Measurements from ENCODE around the gene STEAP1. TPM values are rescaled to one million over a fixed set of nuclear protein-coding genes. Genes with fewer than 3 reads are reported as not detected.

The STEAP1 gene
- total RNA-seq, 1 experiment from 2014 or later: 4.1 TPM

DNA sequence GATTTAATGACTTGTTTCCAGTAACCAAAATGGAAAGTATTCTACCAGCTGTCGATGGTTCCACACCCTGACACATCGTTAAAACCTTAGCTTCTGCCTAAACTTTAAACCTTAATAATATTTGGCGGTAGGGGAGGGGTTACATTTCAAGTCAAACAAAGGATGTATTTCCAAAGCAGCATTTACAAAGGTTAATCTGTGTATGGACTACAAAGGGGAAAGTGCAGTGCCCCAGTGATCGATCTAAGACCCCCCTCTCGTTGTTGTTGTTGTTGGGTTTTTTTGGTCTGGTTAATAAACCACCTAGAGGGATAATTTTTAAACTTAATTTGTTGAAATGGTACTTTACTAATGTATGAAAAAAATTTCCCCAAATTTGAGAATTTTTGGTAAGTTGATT, 56.2 kb downstream of the STEAP1 start:
- Histone ChIP-seq H4K5ac (ENCODE audit: insufficient read length, low read depth, low read length) (no peak overlapping the region), H2AK5ac (ENCODE audit: insufficient read length, low read length) (no peak overlapping the region), H2BK15ac (ENCODE audit: low read depth, low read length) (no peak overlapping the region), H2BK5ac (ENCODE audit: insufficient read length, low read length) (no peak overlapping the region), H3K4me1 (ENCODE audit: insufficient read depth, low read length) (peaks cover 6% of the 10 kb centered on the region; the same call in 1 of the 2 replicates), H3K27ac (ENCODE audit: insufficient read length, low read depth, low read length) (no peak overlapping the region), H2BK120ac (ENCODE audit: low read depth, low read length, poor library complexity, severe bottlenecking) (no peak overlapping the region), H4K8ac (replicated peaks; ENCODE audit: insufficient read length, low read depth, low read length) (no peak overlapping the region), H4K20me1 (ENCODE audit: control insufficient read depth, insufficient read depth, insufficient read length) (no peaks in the 10 kb centered on the region), H3K9ac (ENCODE audit: extremely low read depth, insufficient read length, low read length) (no peak overlapping the region), H3K4ac (ENCODE audit: low read depth, low read length) (no peak overlapping the region), H3K27me3 (ENCODE audit: insufficient read depth, low read length) (no peaks in the 10 kb centered on the region), H3K56ac (ENCODE audit: insufficient read length, low read depth, low read length) (no peak overlapping the region), H3K23ac (ENCODE audit: insufficient read length, low read depth, low read length) (no peak overlapping the region), H3K9me3 (ENCODE audit: control insufficient read depth, low read depth, low read length) (no peaks in the 10 kb centered on the region), H2BK12ac (ENCODE audit: insufficient read length, low read depth, low read length) (no peak overlapping the region), H2BK20ac (ENCODE audit: low read depth, low read length, poor library complexity, severe bottlenecking) (no peak overlapping the region), H2AFZ (ENCODE audit: low read length) (no peak overlapping the region), H3T11ph (ENCODE audit: low read length) (no peak overlapping the region), H3K79me2 (ENCODE audit: insufficient read depth, low read length) (peaks cover 4% of the 10 kb centered on the region; the same call in 1 of the 2 replicates), H4K91ac (ENCODE audit: insufficient read length, low read depth, low read length) (no peak overlapping the region), H3K79me1 (ENCODE audit: insufficient read depth, low read depth, low read length, poor library complexity, severe bottlenecking) (no peaks in the 10 kb centered on the region), H3K14ac (ENCODE audit: insufficient read depth, low read length) (no peak overlapping the region), H3K23me2 (ENCODE audit: insufficient read length, low read depth, low read length, poor library complexity, severe bottlenecking) (peaks cover 13% of the 10 kb centered on the region), H3K4me2 (ENCODE audit: insufficient read depth, insufficient read length, low read length) (peak overlapping the region; percentile 92), H3K18ac (ENCODE audit: insufficient read length, low read depth, low read length) (no peak overlapping the region)
- Mint-ChIP-seq H3K4me3 (no peak overlapping the region), H3K9me3 (no peaks in the 10 kb centered on the region), H3K27me3 (ENCODE audit: low read depth) (peaks cover 7% of the 10 kb centered on the region; the same call in 1 of the 2 replicates), H3K27ac (no peak overlapping the region), H3K4me1 (peaks cover 7 to 14% of the 10 kb centered on the region in 2 experiments), H3K36me3 (ENCODE audit: insufficient read depth in 1 of 3, low read depth in 3 of 3) (no peaks in the 10 kb centered on the region; a peak in 1 of 7 replicates)
- no peak for DNase-seq
- no CpG with 5 or more reads among the region's 5 CpGs for WGBS (ENCODE audit: extremely low coverage, insufficient read length, low lambda C conversion rate)
- TF ChIP-seq CTCF (conservative IDR thresholded peaks at IDR 0.05): no peak

Measured in H9 (cell line).